ENCODE data around the gene TMEM212.

The TMEM212 gene

GRCh38 chr3:171880101-171880870 lies 37.1 kb downstream of the TMEM212 start:
- Histone ChIP-seq H3K36me3 (ENCODE audit: insufficient read depth, low read length) (no peaks in the 10 kb centered on the region), H3K4me1 (ENCODE audit: insufficient read depth, low read length) (no peaks in the 10 kb centered on the region), H4K20me1 (ENCODE audit: insufficient read depth, low read length) (peaks cover 3% of the 10 kb centered on the region; the same call in 1 of the 2 replicates), H3K4me3 (ENCODE audit: low read depth in 1 of 2, low read length in 2 of 2) (no peak overlapping the region), H3K27ac (ENCODE audit: low read length) (no peak overlapping the region), H3K4me2 (ENCODE audit: insufficient read depth, low read length) (no peak overlapping the region), H3K27me3 (ENCODE audit: insufficient read depth, low read length, poor library complexity) (peaks cover 9% of the 10 kb centered on the region), H3K9me3 (ENCODE audit: insufficient read depth, low read length, severe bottlenecking) (no peaks in the 10 kb centered on the region), H3K9ac (ENCODE audit: low read depth, low read length) (no peak overlapping the region), H3K79me2 (ENCODE audit: insufficient read depth, low read length) (no peaks in the 10 kb centered on the region), H2AFZ (ENCODE audit: low read depth, low read length) (no peak overlapping the region)
- ATAC-seq (ENCODE audit: insufficient read depth, low read depth) (no peak), DNase-seq (no peak)
- no peak for TF ChIP-seq CTCF (IDR thresholded peaks at IDR 0.05; ENCODE audit: borderline replicate concordance, extremely low read depth, low read length, poor library complexity, severe bottlenecking)

- H4K20me1 ChIP-seq (ENCODE audit: insufficient read depth, low read length), result no peaks in the 10 kb centered on the region
- H3K36me3 ChIP-seq (ENCODE audit: insufficient read depth, low read length), result no peaks in the 10 kb centered on the region
- H3K79me2 ChIP-seq (ENCODE audit: insufficient read depth, low read length), result no peaks in the 10 kb centered on the region
- DNase-seq (no peak), ATAC-seq (ENCODE audit: insufficient read depth, low read depth) (no peak)
- no peak overlapping the region for H3K4me2 ChIP-seq (ENCODE audit: insufficient read depth, low read length)
- no peak overlapping the region for H3K27ac ChIP-seq (ENCODE audit: low read length)
- no peaks in the 10 kb centered on the region for H3K9me3 ChIP-seq (ENCODE audit: insufficient read depth, low read length, severe bottlenecking)
- no peaks in the 10 kb centered on the region for H3K4me1 ChIP-seq (ENCODE audit: insufficient read depth, low read length)
- peaks cover 5% of the 10 kb centered on the region for H3K27me3 ChIP-seq (ENCODE audit: insufficient read depth, low read length, poor library complexity)
- no peak overlapping the region for H2AFZ ChIP-seq (ENCODE audit: low read depth, low read length)
- no peak overlapping the region for H3K4me3 ChIP-seq (ENCODE audit: low read depth in 1 of 2, low read length in 2 of 2)
- no peak overlapping the region for H3K9ac ChIP-seq (ENCODE audit: low read depth, low read length)
- TF ChIP-seq EZH2 (IDR thresholded peaks at IDR 0.05; ENCODE audit: borderline replicate concordance, low read depth, low read length, severe bottlenecking) (no peak), CTCF (IDR thresholded peaks at IDR 0.05; ENCODE audit: borderline replicate concordance, extremely low read depth, low read length, poor library complexity, severe bottlenecking) (no peak)
Measured at GRCh38 chr3:171881251-171881650, 38.1 kb downstream of the TMEM212 start.

- DNase-seq, result no peak
- H3K4me1 ChIP-seq (ENCODE audit: insufficient read depth, low read length), result no peaks in the 10 kb centered on the region
- H3K4me3 ChIP-seq (ENCODE audit: low read depth in 1 of 2, low read length in 2 of 2), result no peak overlapping the region
- H3K27me3 ChIP-seq (ENCODE audit: insufficient read depth, low read length, poor library complexity), result peaks cover 2% of the 10 kb centered on the region
- no peaks in the 10 kb centered on the region for H3K9me3 ChIP-seq (ENCODE audit: insufficient read depth, low read length, severe bottlenecking)
- TF ChIP-seq EZH2 (IDR thresholded peaks at IDR 0.05; ENCODE audit: borderline replicate concordance, low read depth, low read length, severe bottlenecking) (no peak), CTCF (IDR thresholded peaks at IDR 0.05; ENCODE audit: borderline replicate concordance, extremely low read depth, low read length, poor library complexity, severe bottlenecking) (no peak)
- no peak overlapping the region for H2AFZ ChIP-seq (ENCODE audit: low read depth, low read length)
- no peaks in the 10 kb centered on the region for H4K20me1 ChIP-seq (ENCODE audit: insufficient read depth, low read length)
- no peak for ATAC-seq (ENCODE audit: insufficient read depth, low read depth)
- no peak overlapping the region for H3K9ac ChIP-seq (ENCODE audit: low read depth, low read length)
- no peaks in the 10 kb centered on the region for H3K79me2 ChIP-seq (ENCODE audit: insufficient read depth, low read length)
- H3K4me2 ChIP-seq (ENCODE audit: insufficient read depth, low read length), result no peak overlapping the region
- no peak overlapping the region for H3K27ac ChIP-seq (ENCODE audit: low read length)
- no peaks in the 10 kb centered on the region for H3K36me3 ChIP-seq (ENCODE audit: insufficient read depth, low read length)
Measured at GRCh38 chr3:171883257-171883892, 40.2 kb downstream of the TMEM212 start.
